H1 (cell line): ENCODE measurements around the gene C2CD4A. TPM values are rescaled to one million over a fixed set of nuclear protein-coding genes. Genes with fewer than 3 reads are reported as not detected.

Experiments
- CTCF ChIA-PET: fragments of 300-600 bp; sonication (Branson Sonifier 250); formaldehyde crosslinking; loops from one replicate; lab custom pipeline; 2021; ENCODE audit not compliant: partially characterized antibody; lab: Charles Lee
- POLR2A ChIA-PET: fragments of 300-600 bp; sonication (Branson Sonifier 250); formaldehyde crosslinking; loops from one replicate; lab custom pipeline; 2021; ENCODE audit warnings: inconsistent platforms; ENCODE audit not compliant: partially characterized antibody; lab: Charles Lee
- DNase-seq, 2 experiments: peaks; one replicate each; pipeline versions ENCODE4 v3.0.0 to v3.0.0-alpha.2; 2010 to 2022; ENCODE audit warnings: low spot score in 2 of 2, low read depth in 1 of 2, mixed read lengths in 1 of 2
- FAIRE-seq: peaks from 2 replicates; lab custom pipeline; 2011; peaks lifted over from hg19 to GRCh38; lab: Jason Lieb, UNC
- H2AFZ ChIP-seq: 2 replicates; pipeline ENCODE4 v1.8.1; 2012; ENCODE audit warnings: low read length, inconsistent platforms
- H2AK5ac ChIP-seq: 2 replicates; pipeline ENCODE4 v1.6.1; 2013; ENCODE audit warnings: low read depth, low read length
- H2BK120ac ChIP-seq: replicated peaks from 2 replicates; pipeline ENCODE3; 2013; ENCODE audit warnings: low read depth, low read length, inconsistent platforms
- H2BK12ac ChIP-seq: 2 replicates; pipeline ENCODE4 v1.6.1; 2013; ENCODE audit warnings: low read depth, low read length
- H2BK15ac ChIP-seq: 2 replicates; pipeline ENCODE4 v1.6.1; 2013; ENCODE audit warnings: low read length
- H2BK20ac ChIP-seq: 2 replicates; pipeline ENCODE4 v1.6.1; 2013; ENCODE audit warnings: low read length
- H2BK5ac ChIP-seq: 2 replicates; pipeline ENCODE4 v1.6.1; 2013; ENCODE audit warnings: low read depth, low read length
- H3K14ac ChIP-seq: 2 replicates; pipeline ENCODE4 v1.6.1; 2013; ENCODE audit warnings: inconsistent platforms; ENCODE audit not compliant: insufficient read length
- H3K18ac ChIP-seq: 2 replicates; pipeline ENCODE4 v1.6.1; 2013; ENCODE audit warnings: low read length; ENCODE audit errors: extremely low read depth
- H3K23ac ChIP-seq: 2 replicates; pipeline ENCODE4 v1.6.1; 2013; ENCODE audit warnings: inconsistent platforms; ENCODE audit not compliant: insufficient read length
- H3K23me2 ChIP-seq: 2 replicates; pipeline ENCODE4 v1.6.1; 2013; ENCODE audit warnings: low read depth, low read length
- H3K27ac ChIP-seq: 2 replicates; pipeline ENCODE4 v1.6.1; 2011; ENCODE audit warnings: low read depth, low read length, inconsistent platforms
- H3K27me3 ChIP-seq, 4 experiments: replicated peaks in 1 of 4; 1 replicate in 1 of 4; 2 replicates in 3 of 4; pipeline versions ENCODE4 v1.6.1 to v1.8.1; 2011 to 2013; ENCODE audit warnings: low read length in 3 of 4, mild to moderate bottlenecking in 3 of 4, inconsistent platforms in 2 of 4, mixed read lengths in 2 of 4, moderate library complexity in 1 of 4; ENCODE audit not compliant: control insufficient read depth in 3 of 4, insufficient read depth in 3 of 4; ENCODE audit errors: extremely low read depth in 1 of 4
- H3K36me3 ChIP-seq, 4 experiments: 2 replicates each; pipeline versions ENCODE4 v1.6.1 to v1.8.1; 2011 to 2013; ENCODE audit warnings: mild to moderate bottlenecking in 4 of 4, low read length in 3 of 4, moderate library complexity in 2 of 4, control low read depth in 1 of 4, inconsistent platforms in 1 of 4; ENCODE audit not compliant: insufficient read depth in 4 of 4, control insufficient read depth in 2 of 4
- H3K4ac ChIP-seq: replicated peaks from 2 replicates; pipeline ENCODE3; 2013; ENCODE audit warnings: low read length, low read depth, mixed read lengths, inconsistent platforms; ENCODE audit not compliant: insufficient read length
- H3K4me1 ChIP-seq, 4 experiments: replicated peaks in 1 of 4; 1 replicate in 1 of 4; 2 replicates in 3 of 4; pipeline versions ENCODE4 v1.6.1 to v1.8.1; 2011 to 2013; ENCODE audit warnings: low read length in 3 of 4, inconsistent platforms in 2 of 4, mixed read lengths in 1 of 4; ENCODE audit not compliant: insufficient read depth in 4 of 4, control insufficient read depth in 3 of 4
- H3K4me2 ChIP-seq, 2 experiments: 2 replicates each; pipeline versions ENCODE4 v1.6.1 to v1.8.1; 2011 to 2013; ENCODE audit warnings: low read depth in 2 of 2, low read length in 2 of 2, control low read depth in 1 of 2, inconsistent platforms in 1 of 2, mild to moderate bottlenecking in 1 of 2; ENCODE audit not compliant: insufficient read depth in 1 of 2
- H3K4me3 ChIP-seq, 4 experiments: fragments of 200-600, 300-600 bp in 1 of 4; sonication (generic), shearing (Covaris generic), sonication (Bioruptor Twin) in 1 of 4; 2 replicates each; pipeline versions ENCODE4 v1.5.1 to v1.8.1; 2011 to 2016; ENCODE audit warnings: low read length in 4 of 4, low read depth in 3 of 4, control low read depth in 2 of 4, inconsistent platforms in 2 of 4, mild to moderate bottlenecking in 2 of 4, mixed read lengths in 1 of 4, moderate library complexity in 1 of 4; ENCODE audit not compliant: insufficient read depth in 2 of 4; ENCODE audit errors: extremely low read depth in 1 of 4
- H3K56ac ChIP-seq: replicated peaks from 2 replicates; pipeline ENCODE3; 2013; ENCODE audit warnings: low read depth, mild to moderate bottlenecking, mixed read lengths, low read length, inconsistent platforms; ENCODE audit not compliant: insufficient read length
- H3K79me1 ChIP-seq: 2 replicates; pipeline ENCODE4 v1.6.1; 2013; ENCODE audit warnings: low read depth, low read length, control low read depth
- H3K79me2 ChIP-seq, 2 experiments: 2 replicates each; pipeline versions ENCODE4 v1.6.1 to v1.8.1; 2012 to 2013; ENCODE audit warnings: low read length in 2 of 2, mild to moderate bottlenecking in 2 of 2, inconsistent platforms in 1 of 2; ENCODE audit not compliant: insufficient read depth in 2 of 2, control insufficient read depth in 1 of 2
- H3K9ac ChIP-seq, 4 experiments: replicated peaks in 1 of 4; 1 replicate in 1 of 4; 2 replicates in 3 of 4; pipeline versions ENCODE4 v1.6.1 to v1.8.1; 2011 to 2013; ENCODE audit warnings: low read depth in 3 of 4, low read length in 3 of 4, control low read depth in 2 of 4, mild to moderate bottlenecking in 2 of 4, moderate library complexity in 2 of 4, inconsistent platforms in 1 of 4; ENCODE audit errors: extremely low read depth in 1 of 4
- H3K9me3 ChIP-seq, 2 experiments: 2 replicates each; pipeline versions ENCODE4 v1.6.1 to v1.8.1; 2012 to 2013; ENCODE audit warnings: mild to moderate bottlenecking in 2 of 2, moderate library complexity in 2 of 2, control low read depth in 1 of 2, inconsistent platforms in 1 of 2, low read depth in 1 of 2, low read length in 1 of 2, mixed read lengths in 1 of 2; ENCODE audit not compliant: insufficient read depth in 2 of 2
- H4K20me1 ChIP-seq, 2 experiments: replicated peaks in 1 of 2; 2 replicates each; pipeline versions ENCODE3 to v1.8.1; 2011 to 2013; ENCODE audit warnings: inconsistent platforms in 2 of 2, low read length in 2 of 2, mild to moderate bottlenecking in 1 of 2; ENCODE audit not compliant: insufficient read depth in 2 of 2, control insufficient read depth in 1 of 2
- H4K5ac ChIP-seq: 2 replicates; pipeline ENCODE4 v1.6.1; 2013; ENCODE audit warnings: low read length, low read depth, mixed read lengths, inconsistent platforms; ENCODE audit not compliant: insufficient read length
- H4K8ac ChIP-seq: 2 replicates; pipeline ENCODE4 v1.8.0; 2013; ENCODE audit warnings: mild to moderate bottlenecking, moderate library complexity, low read length, inconsistent platforms; ENCODE audit not compliant: insufficient read depth; ENCODE audit errors: extremely low read depth
- H4K91ac ChIP-seq: replicated peaks from 2 replicates; pipeline ENCODE3; 2013; ENCODE audit warnings: low read length, mixed read lengths, inconsistent platforms; ENCODE audit not compliant: insufficient read length
- CEBPB ChIP-seq: IDR thresholded peaks from 2 replicates; pipeline ENCODE4 v1.6.1; 2012; ENCODE audit warnings: low read depth, low read length
- YY1 ChIP-seq: IDR thresholded peaks from 2 replicates; pipeline ENCODE4 v1.6.1; 2011; ENCODE audit warnings: low read depth, mild to moderate bottlenecking, low read length
- WGBS, 2 experiments: shearing (Covaris generic) in 1 of 2; methylation state at CpG; one replicate each; pipeline versions ENCODE4 v1.1.6 to v1.1.7; 2013 to 2015; ENCODE audit warnings: low lambda C conversion rate in 2 of 2, mixed read lengths in 2 of 2, inconsistent platforms in 1 of 2, low coverage in 1 of 2, missing lambda C conversion rate in 1 of 2; ENCODE audit not compliant: insufficient replicate concordance in 2 of 2, insufficient coverage in 1 of 2, insufficient read length in 1 of 2; ENCODE audit errors: extremely low coverage in 1 of 2, missing lambda C conversion rate in 1 of 2; 5-methylcytosine and 5-hydroxymethylcytosine counted together
- polyA plus RNA-seq, 7 experiments: library from polyadenylated mRNA; depleted of rRNA in 3 of 7; stranded (reverse) in 5 of 7; unstranded in 2 of 7; fragments of >200 nt in 5 of 7; fragments of 200-250 nt in 2 of 7; gene quantifications; 1 replicate in 5 of 7; 2 replicates in 1 of 7; 4 replicates in 1 of 7; pipeline versions ENCODE4 v1.2.1 to v1.2.3, GENCODE V29; 2011 to 2013; ENCODE audit warnings: missing spikeins in 2 of 7, mixed read lengths in 2 of 7
- total RNA-seq: library from RNA; stranded (reverse); fragmentation: NEBNext Ultra II Directional; extraction: Animal tissue kit (Norgen Biotek cat#: 25700); gene quantifications from 2 replicates; pipeline ENCODE4 v1.2.1, GENCODE V29; 2021

C2CD4A gene
- total and polyA plus RNA-seq, 2 of the 8 experiments (the other 6 are each of a cell fraction or from before 2014, with no cell fraction given), result not detected

GRCh38 chr15:62069551-62069950, 2.8 kb downstream of the C2CD4A start:
- CTCF ChIA-PET, result interaction anchor here (1.2 to 2.3 kb wide), 3 partner anchors 13 to 237 kb away, joined by 3 to 7 read pairs (median 4); no protein-coding TSS in a partner anchor
- no peak overlapping the region for H2BK120ac ChIP-seq
- no peak for FAIRE-seq

More at GRCh38 chr15:62069551-62069950, 2.8 kb downstream of the C2CD4A start:
- Histone ChIP-seq H3K4me2 (no peak overlapping the region), H2BK12ac (no peak overlapping the region), H3K27me3 (peaks cover 15 to 42% (median 34%) of the 10 kb centered on the region in 4 experiments), H4K20me1 (peaks cover 0 to 5% of the 10 kb centered on the region in 2 experiments), H3K4me1 (peaks cover 3 to 7% (median 6%) of the 10 kb centered on the region in 4 experiments; a peak in 4 of 7 replicates), H3K36me3 (no peaks in the 10 kb centered on the region), H2BK20ac (no peak overlapping the region), H3K23me2 (peaks cover 9% of the 10 kb centered on the region; the same call in 1 of the 2 replicates), H3K27ac (no peak overlapping the region), H4K91ac (no peak overlapping the region), H3K18ac (no peak overlapping the region), H3K4me3 (no peak overlapping the region), H3K56ac (no peak overlapping the region), H3K9ac (no peak overlapping the region), H3K79me2 (no peaks in the 10 kb centered on the region), H3K14ac (no peak overlapping the region), H2AFZ (no peak overlapping the region), H3K23ac (no peak overlapping the region), H3K4ac (no peak overlapping the region), H2AK5ac (no peak overlapping the region), H2BK15ac (no peak overlapping the region), H4K5ac (no peak overlapping the region), H3K79me1 (no peaks in the 10 kb centered on the region), H3K9me3 (no peaks in the 10 kb centered on the region), H4K8ac (no peak overlapping the region), H2BK5ac (no peak overlapping the region)
- POLR2A ChIA-PET, result no interaction called here
- TF ChIP-seq CEBPB (peak; percentile 13; the same call in 1 of the 2 replicates), YY1 (no peak)
- WGBS, 2 experiments, result 88% methylated on average over 5 of the region's 5 CpGs; no CpG with 5 or more reads in 1 of the 2 experiments
- no peak for DNase-seq
